Esophagus muscularis mucosa (tissue), 4 donors: Measurements from ENCODE around the gene PLPPR1.

ENCODE experiments used
- CTCF ChIP-seq, 3 experiments: fragments of 200-600 bp in 2 of 3; fragments of 450-650 bp in 1 of 3; sonication (generic) in 2 of 3; IDR thresholded peaks; one replicate each; pipeline ENCODE4 v1.5.1; 2017 to 2019; ENCODE audit warnings: antibody characterized with exemption in 3 of 3, mild to moderate bottlenecking in 2 of 3, moderate library complexity in 1 of 3
- EP300 ChIP-seq: sonication (generic); formaldehyde crosslinking; IDR thresholded peaks from one replicate; pipeline ENCODE4 v1.6.1; 2017; ENCODE audit warnings: antibody characterized with exemption
- POLR2AphosphoS5 ChIP-seq, 2 donors: sonication (generic); formaldehyde crosslinking; IDR thresholded peaks; one replicate each; pipeline ENCODE4 v1.6.1; 2017; ENCODE audit warnings: antibody characterized with exemption in 2 of 2

- TF ChIP-seq EP300 (no peak), CTCF (IDR thresholded peaks at IDR 0.05) (no peak), POLR2AphosphoS5 (IDR thresholded peaks at IDR 0.05) (no peak)
These were observed 298.0 kb downstream of the PLPPR1 start for GRCh38 chr9:101326501-101326900.
